GM18526 (cell line): Measurements from ENCODE around the gene HDAC4.

ENCODE experiments used
- POLR2A ChIP-seq: IDR thresholded peaks from 3 replicates; pipeline ENCODE4 v1.6.1; 2011; ENCODE audit not compliant: insufficient read length; ENCODE audit errors: extremely low read depth

Gene HDAC4

GRCh38 chr2:239393941-239394340 is 6.9 kb downstream of the HDAC4 start:
- TF ChIP-seq POLR2A: no peak

DNA sequence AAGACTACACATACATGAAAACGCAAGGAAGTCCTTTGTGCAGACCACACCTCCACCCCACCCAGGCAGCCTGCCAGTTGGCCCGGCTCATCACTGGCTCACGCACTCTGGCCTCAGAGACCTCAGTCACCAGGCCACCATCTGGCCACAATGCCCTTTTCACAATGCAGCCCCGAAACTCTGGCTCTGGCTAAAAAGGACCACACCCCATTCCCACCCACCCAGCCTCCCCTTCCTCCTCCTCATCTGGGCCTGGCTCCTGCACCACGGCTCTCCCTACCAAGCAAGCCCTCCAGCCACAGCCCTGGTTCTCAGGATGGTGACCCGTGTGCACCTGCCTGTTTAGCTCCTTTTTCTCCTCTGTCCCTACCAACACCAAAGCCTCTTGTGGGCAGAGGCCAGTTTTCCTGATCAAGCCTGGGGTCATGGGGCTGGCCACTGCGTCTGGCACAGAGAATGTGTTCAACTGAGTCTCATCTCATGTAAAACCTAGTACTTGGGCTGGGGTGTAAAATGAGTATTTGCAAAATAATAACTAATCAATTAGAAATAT is 7.4 kb downstream of the HDAC4 start:
- no peak for TF ChIP-seq POLR2A

GRCh38 chr2:239392688-239393387 is 8.0 kb downstream of the HDAC4 start:
- TF ChIP-seq POLR2A: no peak

DNA sequence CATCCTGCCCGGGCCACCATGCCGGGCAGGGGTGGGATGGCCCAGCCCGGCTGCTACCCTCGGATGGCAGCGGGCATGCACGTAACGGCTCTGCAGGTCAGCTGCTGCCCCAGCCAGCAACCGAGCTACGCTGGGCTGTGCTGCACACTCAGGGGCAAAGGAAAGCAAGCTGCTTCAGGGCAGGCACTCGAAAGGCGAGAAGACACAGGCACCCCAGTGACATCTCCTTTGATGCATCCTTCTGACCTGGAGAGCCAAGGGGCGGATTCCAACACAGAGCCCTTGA is 8.8 kb downstream of the HDAC4 start:
- TF ChIP-seq POLR2A: no peak

- no peak for TF ChIP-seq POLR2A
Observed at GRCh38 chr2:239391286-239392071, 9.3 kb downstream of the HDAC4 start.

- TF ChIP-seq POLR2A: no peak
Observed at GRCh38 chr2:239390546-239391285, 10.1 kb downstream of the HDAC4 start.

DNA sequence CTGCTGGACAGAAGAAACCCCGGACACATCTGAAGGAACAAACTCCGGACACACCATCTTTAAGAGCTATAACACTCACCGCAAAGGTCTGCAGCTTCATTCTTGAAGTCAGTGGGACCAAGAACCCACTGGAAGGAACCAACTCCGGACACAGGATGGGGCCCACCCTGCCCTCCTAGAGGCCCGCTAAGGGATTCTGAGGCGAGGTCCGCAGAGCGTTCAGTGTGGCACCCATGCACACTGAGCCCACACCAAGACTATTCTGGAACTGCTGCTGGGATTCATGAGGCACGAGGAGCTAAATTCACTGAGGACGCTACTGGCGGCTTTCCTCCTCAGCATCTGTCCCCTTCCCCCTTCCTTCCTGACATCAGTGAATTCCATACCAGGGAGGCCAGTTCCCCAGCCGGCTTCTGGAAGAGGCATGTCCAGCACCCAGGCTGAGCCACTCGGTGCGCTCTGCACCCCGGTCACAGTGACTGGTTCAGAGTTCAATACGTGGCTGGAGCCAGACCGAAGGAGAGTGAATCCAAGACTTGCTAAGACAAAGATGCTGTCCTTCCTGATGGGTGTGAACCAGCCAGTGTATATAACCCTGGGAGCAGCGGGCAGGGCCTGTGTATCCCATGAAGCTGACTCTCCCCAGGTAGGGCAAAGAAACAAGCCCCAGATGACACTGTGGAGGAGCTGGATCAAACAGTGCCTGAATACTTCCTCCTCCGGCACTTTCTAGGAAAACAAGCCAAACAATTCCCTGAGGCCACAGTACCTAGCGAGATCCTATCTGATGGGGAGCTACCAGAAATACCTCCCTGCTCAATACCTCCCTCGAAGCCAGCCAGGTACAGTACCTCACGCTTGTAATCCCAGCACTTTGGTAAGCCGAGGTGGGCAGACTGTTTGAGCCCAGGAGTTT is 11.1 kb downstream of the HDAC4 start:
- TF ChIP-seq POLR2A: no peak

GRCh38 chr2:239388236-239389151 is 12.3 kb downstream of the HDAC4 start:
- no peak for TF ChIP-seq POLR2A

DNA sequence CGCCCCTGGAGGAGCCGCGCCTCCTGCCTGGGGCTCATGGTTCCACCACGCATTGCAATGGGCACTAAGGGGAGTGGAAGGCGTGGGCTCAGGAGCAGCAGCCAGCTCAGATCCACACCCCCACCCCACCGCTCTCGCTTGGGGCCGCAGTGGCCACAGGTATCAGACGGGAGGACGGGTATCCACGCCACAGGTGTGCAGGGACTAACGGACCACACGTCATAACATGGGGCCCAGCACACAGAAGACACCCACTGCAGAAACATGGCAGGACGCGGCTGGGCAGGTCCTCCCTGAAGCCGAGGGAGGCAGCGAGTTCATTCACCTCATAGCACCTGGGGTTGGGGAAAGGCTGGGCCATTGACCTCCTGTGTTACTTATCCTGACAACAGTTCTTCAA is 13.0 kb downstream of the HDAC4 start:
- TF ChIP-seq POLR2A: no peak

GRCh38 chr2:239386872-239387445 is 13.9 kb downstream of the HDAC4 start:
- TF ChIP-seq POLR2A: no peak

GRCh38 chr2:239386001-239386670 is 14.7 kb downstream of the HDAC4 start:
- no peak for TF ChIP-seq POLR2A

DNA sequence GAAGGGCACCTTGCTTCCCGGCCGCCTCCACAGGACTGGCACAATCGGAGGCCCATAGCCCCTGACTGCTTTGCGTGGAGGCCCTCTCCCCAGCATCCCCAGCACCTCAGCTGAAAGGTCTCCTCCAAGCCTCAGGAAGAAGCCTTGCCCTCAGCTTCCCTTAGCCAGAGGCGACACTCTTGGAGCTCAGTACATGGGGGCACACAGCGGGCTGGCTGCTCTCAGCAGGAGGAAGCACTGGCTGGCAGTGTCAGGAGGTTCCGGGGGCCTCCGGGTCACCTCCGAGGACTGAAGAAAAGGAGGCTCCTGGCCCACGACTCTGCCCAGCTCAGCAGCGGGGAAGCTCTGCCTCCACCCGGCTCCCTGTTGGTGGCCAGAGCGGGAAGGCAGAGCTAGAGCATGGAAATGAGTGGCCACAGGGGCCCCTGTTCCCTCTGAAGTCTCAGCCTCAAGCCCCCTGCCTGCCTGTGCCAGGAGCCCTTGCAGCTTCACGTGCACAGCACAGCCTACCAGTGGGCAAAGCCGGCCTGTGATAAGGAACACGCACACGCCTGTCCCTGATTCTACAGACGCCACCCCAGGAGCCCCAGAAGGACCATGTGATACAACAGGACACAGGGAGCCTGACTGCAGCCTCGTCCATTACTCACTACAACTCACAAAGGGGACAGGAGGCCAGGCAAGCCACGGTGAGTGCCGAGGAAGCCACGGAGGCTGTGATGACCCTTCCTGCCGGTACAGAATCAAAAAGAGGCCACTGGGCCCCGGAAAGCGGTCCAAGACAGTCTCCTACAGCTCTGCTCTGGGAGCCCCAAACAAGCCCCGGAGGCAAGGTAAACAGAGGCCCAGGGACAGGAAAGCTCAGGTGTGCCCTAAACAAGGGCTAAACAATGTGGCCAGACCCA is 15.5 kb downstream of the HDAC4 start:
- TF ChIP-seq POLR2A: no peak
